Astrocyte (in vitro differentiated cells and primary cell): ENCODE results near the gene LMX1A.

Experiments
- CTCF ChIP-seq: IDR thresholded peaks from 2 replicates; pipeline ENCODE4 v1.5.1; 2011; ENCODE audit warnings: low read depth, mild to moderate bottlenecking, inconsistent platforms, low read length, moderate library complexity; ENCODE audit not compliant: insufficient read depth
- EZH2 ChIP-seq: IDR thresholded peaks from 2 replicates; pipeline ENCODE4 v1.6.1; 2012; ENCODE audit warnings: mild to moderate bottlenecking, low read length, inconsistent platforms; ENCODE audit not compliant: insufficient read depth

- TF ChIP-seq CTCF (no peak), EZH2 (no peak)
Observed at GRCh38 chr1:165387961-165388360, 31.4 kb upstream of the LMX1A start.
